H1 (cell line): ENCODE measurements around the gene MED19. TPM values are rescaled to one million over a fixed set of nuclear protein-coding genes. Genes with fewer than 3 reads are reported as not detected.

ENCODE experiments used
- CTCF ChIA-PET: fragments of 300-600 bp; sonication (Branson Sonifier 250); formaldehyde crosslinking; loops from one replicate; lab custom pipeline; 2021; ENCODE audit not compliant: partially characterized antibody; lab: Charles Lee
- POLR2A ChIA-PET: fragments of 300-600 bp; sonication (Branson Sonifier 250); formaldehyde crosslinking; loops from one replicate; lab custom pipeline; 2021; ENCODE audit warnings: inconsistent platforms; ENCODE audit not compliant: partially characterized antibody; lab: Charles Lee
- DNase-seq, 2 experiments: peaks; one replicate each; pipeline versions ENCODE4 v3.0.0 to v3.0.0-alpha.2; 2010 to 2022; ENCODE audit warnings: low spot score in 2 of 2, low read depth in 1 of 2, mixed read lengths in 1 of 2
- FAIRE-seq: peaks from 2 replicates; lab custom pipeline; 2011; peaks lifted over from hg19 to GRCh38; lab: Jason Lieb, UNC
- H2AFZ ChIP-seq: 2 replicates; pipeline ENCODE4 v1.8.1; 2012; ENCODE audit warnings: low read length, inconsistent platforms
- H2AK5ac ChIP-seq: 2 replicates; pipeline ENCODE4 v1.6.1; 2013; ENCODE audit warnings: low read depth, low read length
- H2BK120ac ChIP-seq: replicated peaks from 2 replicates; pipeline ENCODE3; 2013; ENCODE audit warnings: low read depth, low read length, inconsistent platforms
- H2BK12ac ChIP-seq: 2 replicates; pipeline ENCODE4 v1.6.1; 2013; ENCODE audit warnings: low read depth, low read length
- H2BK15ac ChIP-seq: 2 replicates; pipeline ENCODE4 v1.6.1; 2013; ENCODE audit warnings: low read length
- H2BK20ac ChIP-seq: 2 replicates; pipeline ENCODE4 v1.6.1; 2013; ENCODE audit warnings: low read length
- H2BK5ac ChIP-seq: 2 replicates; pipeline ENCODE4 v1.6.1; 2013; ENCODE audit warnings: low read depth, low read length
- H3K14ac ChIP-seq: 2 replicates; pipeline ENCODE4 v1.6.1; 2013; ENCODE audit warnings: inconsistent platforms; ENCODE audit not compliant: insufficient read length
- H3K18ac ChIP-seq: 2 replicates; pipeline ENCODE4 v1.6.1; 2013; ENCODE audit warnings: low read length; ENCODE audit errors: extremely low read depth
- H3K23ac ChIP-seq: 2 replicates; pipeline ENCODE4 v1.6.1; 2013; ENCODE audit warnings: inconsistent platforms; ENCODE audit not compliant: insufficient read length
- H3K23me2 ChIP-seq: 2 replicates; pipeline ENCODE4 v1.6.1; 2013; ENCODE audit warnings: low read depth, low read length
- H3K27ac ChIP-seq: 2 replicates; pipeline ENCODE4 v1.6.1; 2011; ENCODE audit warnings: low read depth, low read length, inconsistent platforms
- H3K27me3 ChIP-seq, 4 experiments: replicated peaks in 1 of 4; 1 replicate in 1 of 4; 2 replicates in 3 of 4; pipeline versions ENCODE4 v1.6.1 to v1.8.1; 2011 to 2013; ENCODE audit warnings: low read length in 3 of 4, mild to moderate bottlenecking in 3 of 4, inconsistent platforms in 2 of 4, mixed read lengths in 2 of 4, moderate library complexity in 1 of 4; ENCODE audit not compliant: control insufficient read depth in 3 of 4, insufficient read depth in 3 of 4; ENCODE audit errors: extremely low read depth in 1 of 4
- H3K36me3 ChIP-seq, 4 experiments: 2 replicates each; pipeline versions ENCODE4 v1.6.1 to v1.8.1; 2011 to 2013; ENCODE audit warnings: mild to moderate bottlenecking in 4 of 4, low read length in 3 of 4, moderate library complexity in 2 of 4, control low read depth in 1 of 4, inconsistent platforms in 1 of 4; ENCODE audit not compliant: insufficient read depth in 4 of 4, control insufficient read depth in 2 of 4
- H3K4ac ChIP-seq: replicated peaks from 2 replicates; pipeline ENCODE3; 2013; ENCODE audit warnings: low read length, low read depth, mixed read lengths, inconsistent platforms; ENCODE audit not compliant: insufficient read length
- H3K4me1 ChIP-seq, 4 experiments: replicated peaks in 1 of 4; 1 replicate in 1 of 4; 2 replicates in 3 of 4; pipeline versions ENCODE4 v1.6.1 to v1.8.1; 2011 to 2013; ENCODE audit warnings: low read length in 3 of 4, inconsistent platforms in 2 of 4, mixed read lengths in 1 of 4; ENCODE audit not compliant: insufficient read depth in 4 of 4, control insufficient read depth in 3 of 4
- H3K4me2 ChIP-seq, 2 experiments: 2 replicates each; pipeline versions ENCODE4 v1.6.1 to v1.8.1; 2011 to 2013; ENCODE audit warnings: low read depth in 2 of 2, low read length in 2 of 2, control low read depth in 1 of 2, inconsistent platforms in 1 of 2, mild to moderate bottlenecking in 1 of 2; ENCODE audit not compliant: insufficient read depth in 1 of 2
- H3K4me3 ChIP-seq, 4 experiments: fragments of 200-600, 300-600 bp in 1 of 4; sonication (generic), shearing (Covaris generic), sonication (Bioruptor Twin) in 1 of 4; 2 replicates each; pipeline versions ENCODE4 v1.5.1 to v1.8.1; 2011 to 2016; ENCODE audit warnings: low read length in 4 of 4, low read depth in 3 of 4, control low read depth in 2 of 4, inconsistent platforms in 2 of 4, mild to moderate bottlenecking in 2 of 4, mixed read lengths in 1 of 4, moderate library complexity in 1 of 4; ENCODE audit not compliant: insufficient read depth in 2 of 4; ENCODE audit errors: extremely low read depth in 1 of 4
- H3K56ac ChIP-seq: replicated peaks from 2 replicates; pipeline ENCODE3; 2013; ENCODE audit warnings: low read depth, mild to moderate bottlenecking, mixed read lengths, low read length, inconsistent platforms; ENCODE audit not compliant: insufficient read length
- H3K79me1 ChIP-seq: 2 replicates; pipeline ENCODE4 v1.6.1; 2013; ENCODE audit warnings: low read depth, low read length, control low read depth
- H3K79me2 ChIP-seq, 2 experiments: 2 replicates each; pipeline versions ENCODE4 v1.6.1 to v1.8.1; 2012 to 2013; ENCODE audit warnings: low read length in 2 of 2, mild to moderate bottlenecking in 2 of 2, inconsistent platforms in 1 of 2; ENCODE audit not compliant: insufficient read depth in 2 of 2, control insufficient read depth in 1 of 2
- H3K9ac ChIP-seq, 4 experiments: replicated peaks in 1 of 4; 1 replicate in 1 of 4; 2 replicates in 3 of 4; pipeline versions ENCODE4 v1.6.1 to v1.8.1; 2011 to 2013; ENCODE audit warnings: low read depth in 3 of 4, low read length in 3 of 4, control low read depth in 2 of 4, mild to moderate bottlenecking in 2 of 4, moderate library complexity in 2 of 4, inconsistent platforms in 1 of 4; ENCODE audit errors: extremely low read depth in 1 of 4
- H3K9me3 ChIP-seq, 2 experiments: 2 replicates each; pipeline versions ENCODE4 v1.6.1 to v1.8.1; 2012 to 2013; ENCODE audit warnings: mild to moderate bottlenecking in 2 of 2, moderate library complexity in 2 of 2, control low read depth in 1 of 2, inconsistent platforms in 1 of 2, low read depth in 1 of 2, low read length in 1 of 2, mixed read lengths in 1 of 2; ENCODE audit not compliant: insufficient read depth in 2 of 2
- H4K20me1 ChIP-seq, 2 experiments: replicated peaks in 1 of 2; 2 replicates each; pipeline versions ENCODE3 to v1.8.1; 2011 to 2013; ENCODE audit warnings: inconsistent platforms in 2 of 2, low read length in 2 of 2, mild to moderate bottlenecking in 1 of 2; ENCODE audit not compliant: insufficient read depth in 2 of 2, control insufficient read depth in 1 of 2
- H4K5ac ChIP-seq: 2 replicates; pipeline ENCODE4 v1.6.1; 2013; ENCODE audit warnings: low read length, low read depth, mixed read lengths, inconsistent platforms; ENCODE audit not compliant: insufficient read length
- H4K8ac ChIP-seq: 2 replicates; pipeline ENCODE4 v1.8.0; 2013; ENCODE audit warnings: mild to moderate bottlenecking, moderate library complexity, low read length, inconsistent platforms; ENCODE audit not compliant: insufficient read depth; ENCODE audit errors: extremely low read depth
- H4K91ac ChIP-seq: replicated peaks from 2 replicates; pipeline ENCODE3; 2013; ENCODE audit warnings: low read length, mixed read lengths, inconsistent platforms; ENCODE audit not compliant: insufficient read length
- CREB1 ChIP-seq: IDR thresholded peaks from 2 replicates; pipeline ENCODE4 v1.6.1; 2012; ENCODE audit warnings: inconsistent platforms
- GTF2F1 ChIP-seq: IDR thresholded peaks from 2 replicates; pipeline ENCODE4 v1.6.1; 2012; ENCODE audit warnings: low read depth, low read length, improper control_type of control experiment, borderline replicate concordance
- KDM4A ChIP-seq: IDR thresholded peaks from one replicate; pipeline ENCODE4 v1.7.1; 2012; ENCODE audit warnings: low read depth, mild to moderate bottlenecking, moderate library complexity, low read length, inconsistent platforms; ENCODE audit not compliant: severe bottlenecking
- RFX5 ChIP-seq: IDR thresholded peaks from 2 replicates; pipeline ENCODE4 v1.6.1; 2011; ENCODE audit warnings: low read depth, low read length, improper control_type of control experiment, borderline replicate concordance
- SIX5 ChIP-seq: IDR thresholded peaks from 2 replicates; pipeline ENCODE4 v1.6.1; 2011; ENCODE audit warnings: mild to moderate bottlenecking, low read depth, low read length
- TAF1 ChIP-seq: IDR thresholded peaks from 2 replicates; pipeline ENCODE4 v1.6.1; 2011; ENCODE audit warnings: mild to moderate bottlenecking, low read depth, low read length
- TBP ChIP-seq: IDR thresholded peaks from 2 replicates; pipeline ENCODE4 v1.6.1; 2011; ENCODE audit warnings: low read depth, low read length, improper control_type of control experiment
- WGBS, 2 experiments: shearing (Covaris generic) in 1 of 2; methylation state at CpG; one replicate each; pipeline versions ENCODE4 v1.1.6 to v1.1.7; 2013 to 2015; ENCODE audit warnings: low lambda C conversion rate in 2 of 2, mixed read lengths in 2 of 2, inconsistent platforms in 1 of 2, low coverage in 1 of 2, missing lambda C conversion rate in 1 of 2; ENCODE audit not compliant: insufficient replicate concordance in 2 of 2, insufficient coverage in 1 of 2, insufficient read length in 1 of 2; ENCODE audit errors: extremely low coverage in 1 of 2, missing lambda C conversion rate in 1 of 2; 5-methylcytosine and 5-hydroxymethylcytosine counted together
- long read RNA-seq, 2 experiments: library from RNA in 1 of 2; library from capped mRNA in 1 of 2; stranded (forward); transcript quantifications; one replicate each; pipeline ENCODE4 v2.0.0, GENCODE V29; 2021; ENCODE audit warnings: inconsistent platforms in 1 of 2
- polyA minus RNA-seq, 3 experiments: library from RNA; depleted of rRNA, polyadenylated mRNA; stranded (reverse); fragments of >200 nt; gene quantifications; 1 replicate in 2 of 3; 2 replicates in 1 of 3; pipeline ENCODE4 v1.2.3, GENCODE V29; 2011
- polyA plus RNA-seq, 7 experiments: library from polyadenylated mRNA; depleted of rRNA in 3 of 7; stranded (reverse) in 5 of 7; unstranded in 2 of 7; fragments of >200 nt in 5 of 7; fragments of 200-250 nt in 2 of 7; gene quantifications; 1 replicate in 5 of 7; 2 replicates in 1 of 7; 4 replicates in 1 of 7; pipeline versions ENCODE4 v1.2.1 to v1.2.3, GENCODE V29; 2011 to 2013; ENCODE audit warnings: missing spikeins in 2 of 7, mixed read lengths in 2 of 7
- total RNA-seq: library from RNA; stranded (reverse); fragmentation: NEBNext Ultra II Directional; extraction: Animal tissue kit (Norgen Biotek cat#: 25700); gene quantifications from 2 replicates; pipeline ENCODE4 v1.2.1, GENCODE V29; 2021

Gene MED19, protein sequence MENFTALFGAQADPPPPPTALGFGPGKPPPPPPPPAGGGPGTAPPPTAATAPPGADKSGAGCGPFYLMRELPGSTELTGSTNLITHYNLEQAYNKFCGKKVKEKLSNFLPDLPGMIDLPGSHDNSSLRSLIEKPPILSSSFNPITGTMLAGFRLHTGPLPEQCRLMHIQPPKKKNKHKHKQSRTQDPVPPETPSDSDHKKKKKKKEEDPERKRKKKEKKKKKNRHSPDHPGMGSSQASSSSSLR
- total RNA-seq, result 19.4 and 20.5 TPM in 2 replicates
- 35.4 and 49.3 TPM in 2 replicates for polyA plus RNA-seq (2011; rRNA removed)
- polyA plus RNA-seq (2011; cell fraction: cytosol; rRNA removed), result 25.1 TPM
- polyA plus RNA-seq (2011; cell fraction: nucleus; rRNA removed), result 15.8 TPM
- 15.3 to 18.0 TPM (median 16.8 TPM) in 4 replicates for polyA plus RNA-seq (2012, experiment 1 of 2)
- polyA plus RNA-seq (2012, experiment 2 of 2), result 23.2 TPM
- polyA plus RNA-seq (2013, experiment 1 of 2), result 33.4 TPM
- 30.4 TPM for polyA plus RNA-seq (2013, experiment 2 of 2)
- 7.3 and 8.2 TPM in 2 replicates for polyA minus RNA-seq (2011; rRNA and poly(A)+ RNA removed)
- polyA minus RNA-seq (2011; cell fraction: cytosol; rRNA and poly(A)+ RNA removed), result 4.3 TPM
- polyA minus RNA-seq (2011; cell fraction: nucleus; rRNA and poly(A)+ RNA removed), result 10.6 TPM
- long read RNA-seq, experiment 1, transcript MED19-202 (5 exons, 1,203 nt), result major isoform, 9 of 20 reads
- long read RNA-seq, experiment 1, partial matches to known transcripts, result 8 of 20 reads
- long read RNA-seq, experiment 1, other reads (novel, unspliced or antisense), result 2 of 20 reads
- long read RNA-seq, experiment 2, result 0 reads

- Histone ChIP-seq H3K27me3 (no peaks in the 10 kb centered on the region), H4K91ac (peak within 1 kb of the TSS; percentile 94), H4K20me1 (peaks cover 0 to 5% of the 10 kb centered on the region in 2 experiments), H4K8ac (peak within 1 kb of the TSS; percentile 98; the same call in 1 of the 2 replicates), H3K27ac (peak within 1 kb of the TSS; percentile 94), H3K23me2 (peaks cover 9% of the 10 kb centered on the region), H2AFZ (peak within 1 kb of the TSS; percentile 51), H3K56ac (peak within 1 kb of the TSS; percentile 73), H3K4ac (peak within 1 kb of the TSS; percentile 73), H3K36me3 (peaks cover 0 to under 1% (median 0%) of the 10 kb centered on the region in 4 experiments; a peak in 1 of 8 replicates), H2BK20ac (no peak within 1 kb of the TSS), H2BK5ac (peak within 1 kb of the TSS; percentile 94), H3K18ac (peak within 1 kb of the TSS; percentile 82), H3K9me3 (no peaks in the 10 kb centered on the region; a peak in 1 of 4 replicates), H3K4me1 (peaks cover 0 to 4% (median 0%) of the 10 kb centered on the region in 4 experiments; a peak in 1 of 7 replicates), H2BK12ac (peak within 1 kb of the TSS; percentile 64; the same call in 1 of the 2 replicates), H3K9ac (peak within 1 kb of the TSS; percentile 83 to 97 (median 94)), H2BK15ac (0 out of 2 replicates have a peak within 1 kb of the TSS, but pooled peaks have one; percentile 13), H3K79me2 (peaks cover 22 to 45% of the 10 kb centered on the region in 2 experiments), H3K79me1 (peaks cover 2% of the 10 kb centered on the region; the same call in 1 of the 2 replicates), H3K14ac (no peak within 1 kb of the TSS), H3K23ac (no peak within 1 kb of the TSS), H3K4me3 (peak within 1 kb of the TSS; percentile 91 to 100 (median 98)), H2BK120ac (no peak within 1 kb of the TSS), H4K5ac (peak within 1 kb of the TSS; percentile 82), H2AK5ac (peak within 1 kb of the TSS; percentile 29; the same call in 1 of the 2 replicates), H3K4me2 (peak within 1 kb of the TSS; percentile 60 to 75)
- POLR2A ChIA-PET, result interaction anchor here (0.6 to 4.3 kb wide), 29 partner anchors 9 to 283 kb away, joined by 3 to 27 read pairs (median 3); partner anchors contain the start of genes SELENOH and SMTNL1
- DNase-seq, result peak; percentile 84 to 92
- CTCF ChIA-PET, result interaction anchor here (0.7 to 2.2 kb wide), 2 partner anchors 89 to 237 kb away, joined by 3 to 7 read pairs; no protein-coding TSS in a partner anchor
- 14% methylated on average over 51 of the region's 51 CpGs; no CpG with 5 or more reads in 1 of the 2 experiments for WGBS, 2 experiments
- peak; percentile 24 for FAIRE-seq
- TF ChIP-seq RFX5, result no peak
- TF ChIP-seq KDM4A, result peak; percentile 18
- no peak for TF ChIP-seq CREB1
- TF ChIP-seq SIX5, result no peak
- peak; percentile 23; the same call in 1 of the 2 replicates for TF ChIP-seq TBP
- peak; percentile 61; the same call in 1 of the 2 replicates for TF ChIP-seq TAF1
- TF ChIP-seq GTF2F1, result no peak
These were observed at the start of gene MED19 for GRCh38 chr11:57711414-57712255. TSS of gene MED19 (minus strand) at chr11:57712215. CDS start at chr11:57712179, 36 bp downstream.
